Measurements from ENCODE around the gene EDN1.
"Not testable (repeated sequence)": the region's sequence is repeated elsewhere in the genome, so short reads cannot be mapped to it uniquely, and the experiment has no call there.

Gene EDN1

GRCh38 chr6:12332750-12333079 lies 42.6 kb downstream of the EDN1 start:
- H3K27me3 Mint-ChIP-seq, result peaks cover 10% of the 10 kb centered on the region
- H3K36me3 Mint-ChIP-seq (ENCODE audit: low read depth); H3K9me3 Mint-ChIP-seq; H3K4me3 Mint-ChIP-seq; intact Hi-C loops (cut with micrococcal nuclease); H3K27ac Mint-ChIP-seq: not testable (repeated sequence)
- H3K4me1 Mint-ChIP-seq (ENCODE audit: low read depth), result peaks cover 22% of the 10 kb centered on the region

DNA sequence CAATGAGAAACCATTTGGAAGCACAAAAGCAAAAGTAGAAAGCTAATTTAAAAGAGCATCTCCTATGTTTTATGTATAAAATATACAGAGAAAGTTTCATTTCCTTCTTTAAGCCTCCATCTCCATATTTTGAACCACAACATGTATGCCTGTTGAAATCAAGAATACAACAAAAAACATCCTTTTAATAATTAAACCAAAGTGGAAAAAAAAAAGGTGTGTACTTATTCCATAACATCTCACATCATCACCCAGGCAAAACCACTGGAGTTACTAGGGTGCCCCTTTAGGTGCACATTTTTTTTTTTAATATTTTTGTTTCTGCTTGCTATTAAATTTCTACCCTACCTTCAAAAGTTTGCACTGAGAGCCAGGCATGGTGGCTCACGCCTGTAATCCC lies 43.0 kb downstream of the EDN1 start:
- Mint-ChIP-seq H3K27me3 (peaks cover 7% of the 10 kb centered on the region), H3K4me1 (ENCODE audit: low read depth) (peaks cover 22% of the 10 kb centered on the region), H3K36me3 (ENCODE audit: low read depth) (no peaks in the 10 kb centered on the region), H3K9me3 (no peaks in the 10 kb centered on the region), H3K27ac (no peak overlapping the region), H3K4me3 (no peak overlapping the region)
- intact Hi-C loops (cut with micrococcal nuclease), result no loop called here

GRCh38 chr6:12334526-12335130 lies 44.5 kb downstream of the EDN1 start:
- intact Hi-C loops (cut with micrococcal nuclease), result no loop called here
- no peaks in the 10 kb centered on the region for H3K36me3 Mint-ChIP-seq (ENCODE audit: low read depth)
- H3K27ac Mint-ChIP-seq, result no peak overlapping the region
- peaks cover 10% of the 10 kb centered on the region for H3K27me3 Mint-ChIP-seq
- H3K4me1 Mint-ChIP-seq (ENCODE audit: low read depth), result peaks cover 22% of the 10 kb centered on the region
- H3K4me3 Mint-ChIP-seq, result no peak overlapping the region
- H3K9me3 Mint-ChIP-seq, result no peaks in the 10 kb centered on the region

DNA sequence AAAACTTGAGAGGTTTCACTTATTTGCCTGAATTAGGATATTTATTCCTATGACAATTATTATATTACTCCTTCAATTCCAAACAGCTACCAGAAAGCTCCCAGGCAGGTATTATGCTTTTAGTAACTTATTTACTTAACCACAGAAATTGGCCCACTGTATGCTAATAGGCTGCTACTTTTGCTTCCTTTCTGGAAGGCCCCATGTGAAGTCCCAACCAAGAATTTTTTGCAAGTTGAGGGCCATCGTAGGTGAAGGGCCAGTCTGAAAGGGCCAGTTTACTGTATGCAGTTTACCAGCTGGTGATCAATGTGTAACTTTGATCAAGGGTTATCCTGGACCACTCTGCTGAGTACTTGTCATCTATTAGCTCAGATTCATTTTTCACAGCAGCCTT lies 45.0 kb downstream of the EDN1 start:
- peaks cover 22% of the 10 kb centered on the region for H3K4me1 Mint-ChIP-seq (ENCODE audit: low read depth)
- intact Hi-C loops (cut with micrococcal nuclease), result no loop called here
- no peaks in the 10 kb centered on the region for H3K9me3 Mint-ChIP-seq

GRCh38 chr6:12335717-12336116 lies 45.6 kb downstream of the EDN1 start:
- Mint-ChIP-seq H3K27ac (no peak overlapping the region), H3K4me1 (ENCODE audit: low read depth) (peaks cover 22% of the 10 kb centered on the region), H3K4me3 (no peak overlapping the region), H3K36me3 (ENCODE audit: low read depth) (no peaks in the 10 kb centered on the region), H3K9me3 (no peaks in the 10 kb centered on the region), H3K27me3 (peaks cover 20% of the 10 kb centered on the region)
- intact Hi-C loops (cut with micrococcal nuclease), result no loop called here

More for the DNA sequence above, 45.0 kb downstream of the EDN1 start:
- no peaks in the 10 kb centered on the region for H3K36me3 Mint-ChIP-seq (ENCODE audit: low read depth)
- H3K27me3 Mint-ChIP-seq, result peaks cover 14% of the 10 kb centered on the region
- H3K4me3 Mint-ChIP-seq, result no peak overlapping the region
- H3K27ac Mint-ChIP-seq, result no peak overlapping the region

DNA sequence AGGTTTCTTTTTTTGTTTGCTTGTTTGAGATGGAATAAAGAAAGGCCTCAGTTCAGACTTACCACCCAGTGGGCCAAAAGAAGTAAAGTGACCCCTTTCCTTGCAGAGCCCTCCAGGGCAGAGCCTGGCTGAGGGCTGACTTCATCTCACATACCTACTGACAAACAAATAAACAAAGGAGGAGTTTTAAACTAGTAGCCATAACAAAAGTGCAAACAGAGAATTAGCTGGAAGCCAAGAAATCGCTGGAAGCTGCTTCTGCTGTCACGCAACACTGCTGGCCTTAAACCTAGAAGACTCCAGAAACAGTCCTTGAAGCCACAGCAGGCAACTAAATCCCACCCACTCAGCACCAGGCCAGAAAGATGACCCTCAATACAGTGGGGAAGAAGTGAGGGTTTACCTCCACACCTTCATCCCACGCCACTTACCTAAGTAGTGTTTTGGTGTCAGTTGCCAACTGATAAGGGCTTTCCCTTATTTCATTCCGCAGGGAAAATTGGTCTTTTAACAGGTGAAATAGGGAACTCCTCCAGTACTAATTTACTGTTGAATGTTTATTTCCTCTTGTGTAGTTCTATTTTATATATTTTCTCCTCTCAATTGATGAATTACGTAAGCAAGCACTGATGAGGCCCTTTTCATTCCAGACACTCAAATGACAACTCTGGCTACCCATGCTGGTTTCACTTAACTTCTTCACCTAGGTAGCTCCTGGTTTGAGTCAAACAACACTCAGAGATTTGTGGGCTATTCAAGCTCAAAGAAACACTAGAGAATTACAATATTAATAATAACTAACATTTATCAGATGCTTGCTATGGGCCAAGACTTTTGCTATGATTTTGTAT lies 46.2 kb downstream of the EDN1 start:
- no peak overlapping the region for H3K27ac Mint-ChIP-seq
- H3K27me3 Mint-ChIP-seq, result peaks cover 21% of the 10 kb centered on the region
- H3K36me3 Mint-ChIP-seq (ENCODE audit: low read depth), result no peaks in the 10 kb centered on the region
- H3K4me1 Mint-ChIP-seq (ENCODE audit: low read depth), result peaks cover 22% of the 10 kb centered on the region
- no peaks in the 10 kb centered on the region for H3K9me3 Mint-ChIP-seq
- intact Hi-C loops (cut with micrococcal nuclease), result no loop called here
- no peak overlapping the region for H3K4me3 Mint-ChIP-seq

GRCh38 chr6:12339022-12339421 lies 48.9 kb downstream of the EDN1 start:
- no peaks in the 10 kb centered on the region for H3K9me3 Mint-ChIP-seq
- H3K27ac Mint-ChIP-seq, result no peak overlapping the region
- intact Hi-C loops (cut with micrococcal nuclease), result no loop called here
- H3K36me3 Mint-ChIP-seq (ENCODE audit: low read depth), result no peaks in the 10 kb centered on the region
- H3K4me1 Mint-ChIP-seq (ENCODE audit: low read depth), result peaks cover 32% of the 10 kb centered on the region
- H3K27me3 Mint-ChIP-seq, result peaks cover 29% of the 10 kb centered on the region
- no peak overlapping the region for H3K4me3 Mint-ChIP-seq

DNA sequence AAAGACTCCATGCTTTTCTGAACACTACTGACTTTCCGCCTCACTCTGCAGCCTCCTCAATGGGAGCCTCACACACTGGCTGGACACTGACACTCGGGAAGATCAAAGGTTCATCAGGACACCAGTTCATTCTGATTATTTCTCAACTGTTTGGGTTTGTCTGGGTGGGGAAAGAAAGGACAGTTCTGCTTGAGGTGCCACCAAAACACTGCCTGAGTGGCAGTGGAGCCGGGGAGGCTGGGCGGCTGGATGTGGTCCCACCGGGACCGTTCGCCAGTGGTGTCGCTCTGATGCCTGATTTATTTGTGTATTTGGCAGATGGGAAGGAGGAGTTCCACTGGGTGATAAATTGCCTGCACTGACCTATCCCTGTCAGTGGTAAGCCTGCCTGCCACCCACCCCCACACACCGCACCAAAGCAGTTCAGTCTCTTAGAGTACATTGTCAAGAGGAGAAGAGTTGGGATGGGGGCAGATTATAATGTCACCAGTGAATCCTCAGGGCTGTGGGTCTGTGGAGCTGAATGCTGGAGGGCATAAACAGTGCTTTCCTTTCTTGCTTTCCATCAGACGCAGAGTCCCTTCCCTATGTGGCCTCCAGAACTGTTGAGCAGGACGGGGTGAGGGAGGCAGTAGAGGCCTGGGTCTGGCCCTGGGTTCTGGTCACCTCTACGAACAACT lies 49.8 kb downstream of the EDN1 start:
- H3K4me3 Mint-ChIP-seq, result no peak overlapping the region
- no peaks in the 10 kb centered on the region for H3K9me3 Mint-ChIP-seq
- intact Hi-C loops (cut with micrococcal nuclease), result no loop called here

GRCh38 chr6:12340488-12340818 lies 50.3 kb downstream of the EDN1 start:
- intact Hi-C loops (cut with micrococcal nuclease), result no loop called here
- Mint-ChIP-seq H3K9me3 (no peaks in the 10 kb centered on the region), H3K4me1 (ENCODE audit: low read depth) (peaks cover 28% of the 10 kb centered on the region), H3K4me3 (no peak overlapping the region), H3K27me3 (peaks cover 29% of the 10 kb centered on the region), H3K36me3 (ENCODE audit: low read depth) (no peaks in the 10 kb centered on the region), H3K27ac (no peak overlapping the region)

More for the DNA sequence above, 49.8 kb downstream of the EDN1 start:
- peaks cover 28% of the 10 kb centered on the region for H3K4me1 Mint-ChIP-seq (ENCODE audit: low read depth)
- peaks cover 29% of the 10 kb centered on the region for H3K27me3 Mint-ChIP-seq
- H3K36me3 Mint-ChIP-seq (ENCODE audit: low read depth), result no peaks in the 10 kb centered on the region
- H3K27ac Mint-ChIP-seq, result no peak overlapping the region

DNA sequence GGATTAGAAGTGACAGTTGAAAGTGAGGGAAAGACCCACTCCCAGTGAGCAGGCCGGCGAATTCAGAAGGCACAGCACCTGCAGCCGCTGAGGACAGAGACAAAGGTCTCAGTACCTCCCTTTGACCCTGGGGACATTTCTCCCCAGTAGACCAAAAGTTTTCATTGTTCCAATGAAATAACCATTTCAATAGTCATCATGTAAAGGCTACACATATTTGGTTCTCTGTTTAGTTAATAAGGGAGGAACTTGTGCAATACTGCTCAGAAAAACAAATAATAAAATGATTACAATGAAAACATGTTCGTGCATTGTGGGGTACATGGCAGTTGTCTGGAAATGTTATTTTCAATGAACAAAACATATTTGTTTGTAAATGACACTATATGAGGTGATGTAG lies 52.5 kb downstream of the EDN1 start:
- H3K4me1 Mint-ChIP-seq (ENCODE audit: low read depth), result peaks cover 22% of the 10 kb centered on the region
- intact Hi-C loops (cut with micrococcal nuclease), result loop anchor here (2.0 kb wide), 1 partner anchor 14 kb away; no protein-coding TSS in a partner anchor
- peaks cover 31% of the 10 kb centered on the region for H3K27me3 Mint-ChIP-seq
- no peaks in the 10 kb centered on the region for H3K36me3 Mint-ChIP-seq (ENCODE audit: low read depth)
- no peak overlapping the region for H3K4me3 Mint-ChIP-seq
- H3K27ac Mint-ChIP-seq, result no peak overlapping the region
- H3K9me3 Mint-ChIP-seq, result no peaks in the 10 kb centered on the region

GRCh38 chr6:12343122-12343439 lies 52.9 kb downstream of the EDN1 start:
- Mint-ChIP-seq H3K4me1 (ENCODE audit: low read depth) (peaks cover 22% of the 10 kb centered on the region), H3K9me3 (no peaks in the 10 kb centered on the region), H3K27me3 (peaks cover 32% of the 10 kb centered on the region), H3K27ac (no peak overlapping the region), H3K36me3 (ENCODE audit: low read depth) (no peaks in the 10 kb centered on the region), H3K4me3 (no peak overlapping the region)
- intact Hi-C loops (cut with micrococcal nuclease), result loop anchor here (2.0 kb wide), 1 partner anchor 14 kb away; no protein-coding TSS in a partner anchor

DNA sequence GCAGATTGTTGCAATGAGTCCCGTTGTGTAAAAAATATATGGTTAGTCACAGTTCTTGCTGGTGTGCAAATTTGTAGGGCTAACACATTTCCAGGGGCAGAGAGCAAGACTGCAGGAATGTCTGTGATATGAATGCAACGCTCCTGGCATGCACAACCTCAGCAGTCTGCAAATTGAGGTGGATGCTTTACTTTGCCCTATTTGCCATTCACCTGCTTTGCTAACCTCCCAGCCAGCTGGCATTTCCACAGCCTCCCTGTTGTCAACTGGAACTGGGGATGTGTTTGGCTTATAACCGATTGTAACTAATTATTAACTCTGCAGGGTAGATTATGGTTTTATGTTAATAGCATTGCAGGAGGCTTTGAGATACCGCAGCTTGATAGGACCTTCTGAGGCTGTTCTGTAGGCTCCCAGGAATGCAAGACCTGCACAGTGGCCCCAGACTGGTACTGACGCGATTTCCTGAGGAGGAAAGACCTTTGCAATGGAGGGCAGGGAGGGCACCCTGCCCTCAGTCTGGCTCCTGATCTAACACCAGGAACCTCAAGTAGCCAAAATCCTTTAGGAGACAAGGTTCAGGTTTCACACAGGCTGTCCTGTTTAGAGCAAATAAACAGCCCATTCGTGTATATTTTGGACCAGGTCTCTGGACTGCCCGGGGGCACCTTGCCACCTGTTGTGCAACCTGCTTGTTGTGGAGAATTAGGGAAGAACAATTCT lies 53.4 kb downstream of the EDN1 start:
- intact Hi-C loops (cut with micrococcal nuclease), result loop anchor here (2.0 kb wide), 1 partner anchor 13 kb away; no protein-coding TSS in a partner anchor
- Mint-ChIP-seq H3K27ac (no peak overlapping the region), H3K9me3 (no peaks in the 10 kb centered on the region), H3K27me3 (peaks cover 33% of the 10 kb centered on the region), H3K4me3 (no peak overlapping the region), H3K4me1 (ENCODE audit: low read depth) (peaks cover 22% of the 10 kb centered on the region), H3K36me3 (ENCODE audit: low read depth) (no peaks in the 10 kb centered on the region)

DNA sequence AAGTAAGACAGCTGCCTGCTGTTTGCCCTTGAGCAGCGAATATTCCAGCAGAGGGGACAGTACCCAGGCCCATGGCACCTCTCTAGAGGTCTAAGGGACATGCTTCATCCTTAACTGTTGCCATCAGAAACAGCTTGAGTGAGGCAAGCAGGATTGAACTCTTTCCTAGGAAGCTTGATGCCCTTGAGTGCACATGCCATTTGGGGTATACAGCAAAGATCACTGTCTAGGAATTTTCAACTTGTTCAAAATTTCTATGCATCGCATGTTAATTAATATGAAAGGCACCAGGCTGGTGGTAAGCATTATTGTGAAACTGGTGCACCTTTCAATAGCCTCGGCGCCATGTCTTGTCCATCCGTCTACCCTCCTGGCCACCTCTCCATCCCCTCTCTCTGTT lies 54.1 kb downstream of the EDN1 start:
- no peak overlapping the region for H3K27ac Mint-ChIP-seq
- intact Hi-C loops (cut with micrococcal nuclease), result no loop called here
- H3K27me3 Mint-ChIP-seq, result peaks cover 32% of the 10 kb centered on the region
- H3K9me3 Mint-ChIP-seq, result no peaks in the 10 kb centered on the region
- H3K36me3 Mint-ChIP-seq (ENCODE audit: low read depth), result no peaks in the 10 kb centered on the region
- H3K4me3 Mint-ChIP-seq, result no peak overlapping the region
- peaks cover 22% of the 10 kb centered on the region for H3K4me1 Mint-ChIP-seq (ENCODE audit: low read depth)
